ENCODE measurements around the gene LHX5. TPM values are rescaled to one million over a fixed set of nuclear protein-coding genes. Genes with fewer than 3 reads are reported as not detected.

LHX5 gene
- total and polyA plus RNA-seq, 4 donors, result not detected

DNA sequence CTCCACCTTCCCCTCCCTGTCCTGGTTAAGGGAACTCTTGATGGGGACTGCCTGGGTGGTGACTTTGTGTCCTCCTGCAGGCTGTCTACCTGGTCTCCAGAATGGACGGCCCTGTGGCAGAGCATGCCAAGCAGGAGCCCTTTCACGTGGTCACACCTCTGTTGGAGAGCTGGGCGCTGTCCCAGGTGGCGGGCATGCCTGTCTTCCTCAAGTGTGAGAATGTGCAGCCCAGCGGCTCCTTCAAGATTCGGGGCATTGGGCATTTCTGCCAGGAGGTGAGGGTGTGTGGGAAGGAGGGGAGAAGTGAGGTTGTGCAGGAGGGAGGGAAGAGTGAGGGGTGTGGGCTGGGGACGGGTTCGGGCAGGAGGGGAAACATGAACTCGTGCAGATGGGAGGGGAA is 43.8 kb downstream of the LHX5 start:
- no peak overlapping the region for H3K27ac ChIP-seq (ENCODE audit: low read depth in 1 of 2, low read length in 1 of 2)
- H3K9ac ChIP-seq (ENCODE audit: insufficient read depth in 1 of 2, low read length in 2 of 2), result no peak overlapping the region
- no peak overlapping the region for H3K4me3 ChIP-seq
- peaks cover 0 to 4% (median 0%) of the 10 kb centered on the region in 4 donors for H3K9me3 ChIP-seq (ENCODE audit: control insufficient read depth in 4 of 4, insufficient read depth in 3 of 4, low read length in 3 of 4)
- no peaks in the 10 kb centered on the region for H3K36me3 ChIP-seq (ENCODE audit: control insufficient read depth in 4 of 4, insufficient read depth in 4 of 4, low read length in 4 of 4)
- 59 to 77% methylated on average over 9 of the region's 9 CpGs for WGBS, 2 donors
- no peaks in the 10 kb centered on the region for H3K27me3 ChIP-seq (ENCODE audit: control insufficient read depth in 3 of 3, insufficient read depth in 3 of 3, low read length in 2 of 3)
- ATAC-seq (ENCODE audit: insufficient read depth, low FRiP score) (no peak), DNase-seq (no peak)
- TF ChIP-seq, protein P1, sequence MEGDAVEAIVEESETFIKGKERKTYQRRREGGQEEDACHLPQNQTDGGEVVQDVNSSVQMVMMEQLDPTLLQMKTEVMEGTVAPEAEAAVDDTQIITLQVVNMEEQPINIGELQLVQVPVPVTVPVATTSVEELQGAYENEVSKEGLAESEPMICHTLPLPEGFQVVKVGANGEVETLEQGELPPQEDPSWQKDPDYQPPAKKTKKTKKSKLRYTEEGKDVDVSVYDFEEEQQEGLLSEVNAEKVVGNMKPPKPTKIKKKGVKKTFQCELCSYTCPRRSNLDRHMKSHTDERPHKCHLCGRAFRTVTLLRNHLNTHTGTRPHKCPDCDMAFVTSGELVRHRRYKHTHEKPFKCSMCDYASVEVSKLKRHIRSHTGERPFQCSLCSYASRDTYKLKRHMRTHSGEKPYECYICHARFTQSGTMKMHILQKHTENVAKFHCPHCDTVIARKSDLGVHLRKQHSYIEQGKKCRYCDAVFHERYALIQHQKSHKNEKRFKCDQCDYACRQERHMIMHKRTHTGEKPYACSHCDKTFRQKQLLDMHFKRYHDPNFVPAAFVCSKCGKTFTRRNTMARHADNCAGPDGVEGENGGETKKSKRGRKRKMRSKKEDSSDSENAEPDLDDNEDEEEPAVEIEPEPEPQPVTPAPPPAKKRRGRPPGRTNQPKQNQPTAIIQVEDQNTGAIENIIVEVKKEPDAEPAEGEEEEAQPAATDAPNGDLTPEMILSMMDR (IDR thresholded peaks at IDR 0.05; ENCODE audit: control extremely low read depth, extremely low read depth), result no peak
- peaks cover 0 to 2% (median 0%) of the 10 kb centered on the region in 5 donors for H3K4me1 ChIP-seq (ENCODE audit: control insufficient read depth in 5 of 5, insufficient read depth in 5 of 5, low read length in 5 of 5)

DNA sequence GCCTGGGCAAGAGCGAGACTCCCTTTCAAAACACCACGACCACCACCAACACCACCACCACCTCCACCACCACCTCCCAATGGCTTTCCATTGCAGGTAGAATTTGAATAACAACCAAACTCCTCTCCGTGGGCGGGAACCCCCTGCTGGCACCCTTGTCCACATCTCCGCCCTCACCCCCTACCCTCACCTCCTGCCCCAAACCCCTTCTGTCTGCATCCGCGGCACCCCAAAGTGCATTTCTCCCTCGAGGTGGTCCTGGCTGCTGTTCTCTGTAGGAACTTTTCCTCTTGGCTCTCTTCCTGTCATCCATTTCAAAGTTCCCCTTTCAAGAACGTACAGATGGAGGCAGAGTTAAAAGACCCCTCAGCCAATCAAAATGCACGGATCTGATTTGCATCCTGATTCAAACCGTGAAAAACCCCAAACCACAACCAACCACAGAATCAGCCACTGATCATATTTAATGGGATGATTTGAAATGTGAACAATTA is 45.7 kb downstream of the LHX5 start:
- no peak overlapping the region for H3K27ac ChIP-seq (ENCODE audit: low read depth in 1 of 2, low read length in 1 of 2)
- no peak for ATAC-seq (ENCODE audit: insufficient read depth, low FRiP score)
- TF ChIP-seq, protein P1 (IDR thresholded peaks at IDR 0.05; ENCODE audit: control extremely low read depth, extremely low read depth), result no peak
- no peaks in the 10 kb centered on the region for H3K36me3 ChIP-seq (ENCODE audit: control insufficient read depth in 4 of 4, insufficient read depth in 4 of 4, low read length in 4 of 4)
- H3K27me3 ChIP-seq (ENCODE audit: control insufficient read depth in 3 of 3, insufficient read depth in 3 of 3, low read length in 2 of 3), result no peaks in the 10 kb centered on the region
- no peak for DNase-seq
- H3K4me3 ChIP-seq, result no peak overlapping the region
- H3K9ac ChIP-seq (ENCODE audit: insufficient read depth in 1 of 2, low read length in 2 of 2), result no peak overlapping the region
- 32 to 35% methylated on average over 11 of the region's 11 CpGs for WGBS, 2 donors
- H3K4me1 ChIP-seq (ENCODE audit: control insufficient read depth in 5 of 5, insufficient read depth in 5 of 5, low read length in 5 of 5), result peaks cover 0 to 6% (median 0%) of the 10 kb centered on the region in 5 donors
- H3K9me3 ChIP-seq (ENCODE audit: control insufficient read depth in 4 of 4, insufficient read depth in 3 of 4, low read length in 3 of 4), result peaks cover 0 to 4% (median 0%) of the 10 kb centered on the region in 4 donors

DNA sequence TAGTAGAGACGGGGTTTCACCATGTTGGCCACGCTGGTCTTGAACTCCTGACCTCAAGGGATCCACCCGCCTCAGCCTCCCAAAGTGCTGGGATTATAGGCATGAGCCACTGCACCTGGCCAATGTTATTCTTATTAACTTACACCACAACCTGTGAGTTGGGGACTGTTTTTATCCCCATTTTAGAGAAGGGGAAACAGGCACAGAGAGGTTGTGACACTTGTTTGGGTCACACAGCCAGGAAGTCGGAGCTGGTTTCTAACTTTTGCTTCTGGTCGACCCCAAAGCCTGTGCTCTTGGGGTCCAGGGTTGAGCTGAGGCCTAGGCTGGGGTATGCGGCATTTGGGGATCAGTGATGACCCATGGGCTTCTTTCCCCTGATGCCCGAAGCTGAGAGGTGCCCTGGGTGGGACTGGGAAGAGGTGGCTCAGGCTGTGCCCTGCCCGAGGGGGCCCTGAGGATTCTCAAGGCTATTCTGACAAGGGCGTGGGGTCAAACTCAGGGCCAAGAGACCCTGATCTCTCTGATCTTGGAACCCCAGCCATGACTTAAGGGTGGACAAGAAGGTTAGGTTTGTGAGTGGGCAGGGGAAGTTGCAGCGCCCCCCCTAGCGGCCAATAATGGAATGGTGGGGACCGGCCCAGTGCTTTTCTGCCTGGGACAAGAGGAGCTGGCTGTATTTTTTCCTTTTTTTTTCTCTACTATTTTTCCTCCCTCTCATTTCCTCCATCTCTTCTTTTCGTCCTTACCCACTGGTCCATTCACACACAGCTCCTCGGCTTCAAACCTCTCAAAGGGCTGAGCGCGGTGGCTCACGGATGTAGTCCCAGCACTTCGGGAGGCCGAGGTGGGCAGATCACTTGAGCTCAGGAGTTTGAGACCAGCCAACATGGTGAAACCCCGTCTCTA is 46.5 kb downstream of the LHX5 start:
- DNase-seq (peak; percentile 28 to 55 (median 40)), ATAC-seq (ENCODE audit: insufficient read depth, low FRiP score) (no peak)
- Histone ChIP-seq H3K9ac (ENCODE audit: insufficient read depth in 1 of 2, low read length in 2 of 2) (no peak overlapping the region), H3K27me3 (ENCODE audit: control insufficient read depth in 3 of 3, insufficient read depth in 3 of 3, low read length in 2 of 3) (no peaks in the 10 kb centered on the region), H3K4me3 (no peak overlapping the region), H3K27ac (ENCODE audit: low read depth in 1 of 2, low read length in 1 of 2) (no peak overlapping the region), H3K9me3 (ENCODE audit: control insufficient read depth in 4 of 4, insufficient read depth in 3 of 4, low read length in 3 of 4) (peaks cover 0 to under 1% (median 0%) of the 10 kb centered on the region in 4 donors), H3K36me3 (ENCODE audit: control insufficient read depth in 4 of 4, insufficient read depth in 4 of 4, low read length in 4 of 4) (no peaks in the 10 kb centered on the region), H3K4me1 (ENCODE audit: control insufficient read depth in 5 of 5, insufficient read depth in 5 of 5, low read length in 5 of 5) (peaks cover 0 to 6% (median 0%) of the 10 kb centered on the region in 5 donors)
- 57 to 61% methylated on average over 20 of the region's 20 CpGs for WGBS, 2 donors
- TF ChIP-seq, protein P1 (IDR thresholded peaks at IDR 0.05; ENCODE audit: control extremely low read depth, extremely low read depth), result peak; percentile 55
